ENCODE measurements around the gene SAPCD2. TPM values are rescaled to one million over a fixed set of nuclear protein-coding genes. Genes with fewer than 3 reads are reported as not detected.

SAPCD2 gene
- total and polyA plus RNA-seq, 2 donors from 2014 or later = 1.7 to 2.3 TPM

DNA sequence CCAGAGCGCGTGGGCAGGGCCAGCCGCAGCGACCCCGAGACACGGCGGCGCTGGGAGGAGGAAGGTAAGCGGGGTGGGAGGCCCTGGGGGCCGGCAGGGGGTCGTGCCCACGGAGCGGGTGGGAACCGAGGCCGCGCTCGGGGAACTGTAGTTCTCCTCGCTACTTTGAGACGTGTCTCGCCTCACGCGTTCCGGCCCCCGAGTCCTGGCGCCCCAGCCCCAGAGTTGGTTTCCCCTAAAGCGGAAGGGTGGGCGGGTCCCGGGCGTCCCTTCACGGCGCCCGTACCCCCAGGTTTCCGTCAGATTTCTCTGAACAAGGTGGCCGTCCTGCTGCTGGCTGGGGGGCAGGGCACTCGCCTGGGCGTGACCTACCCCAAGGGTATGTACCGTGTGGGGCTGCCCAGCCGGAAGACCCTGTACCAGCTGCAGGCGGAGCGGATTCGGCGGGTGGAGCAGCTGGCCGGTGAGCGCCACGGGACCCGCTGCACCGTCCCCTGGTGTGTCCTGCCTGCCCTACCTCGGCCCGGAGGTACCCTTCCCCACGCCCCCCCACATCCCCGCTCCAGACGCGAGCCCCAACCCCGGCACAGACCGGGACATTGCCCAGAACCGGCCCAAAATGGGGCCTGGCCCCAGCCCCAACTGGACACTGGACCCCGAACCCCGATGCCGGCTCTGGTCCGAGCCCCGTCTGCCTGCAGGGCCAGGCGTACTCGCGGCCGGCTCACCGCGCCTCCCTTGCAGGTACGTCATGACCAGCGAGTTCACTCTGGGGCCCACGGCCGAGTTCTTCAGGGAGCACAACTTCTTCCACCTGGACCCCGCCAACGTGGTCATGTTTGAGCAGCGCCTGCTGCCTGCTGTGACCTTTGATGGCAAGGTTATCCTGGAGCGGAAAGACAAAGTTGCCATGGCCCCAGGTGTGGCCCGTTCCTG is 7.7 kb upstream of the SAPCD2 start:
- TF ChIP-seq, protein P1, sequence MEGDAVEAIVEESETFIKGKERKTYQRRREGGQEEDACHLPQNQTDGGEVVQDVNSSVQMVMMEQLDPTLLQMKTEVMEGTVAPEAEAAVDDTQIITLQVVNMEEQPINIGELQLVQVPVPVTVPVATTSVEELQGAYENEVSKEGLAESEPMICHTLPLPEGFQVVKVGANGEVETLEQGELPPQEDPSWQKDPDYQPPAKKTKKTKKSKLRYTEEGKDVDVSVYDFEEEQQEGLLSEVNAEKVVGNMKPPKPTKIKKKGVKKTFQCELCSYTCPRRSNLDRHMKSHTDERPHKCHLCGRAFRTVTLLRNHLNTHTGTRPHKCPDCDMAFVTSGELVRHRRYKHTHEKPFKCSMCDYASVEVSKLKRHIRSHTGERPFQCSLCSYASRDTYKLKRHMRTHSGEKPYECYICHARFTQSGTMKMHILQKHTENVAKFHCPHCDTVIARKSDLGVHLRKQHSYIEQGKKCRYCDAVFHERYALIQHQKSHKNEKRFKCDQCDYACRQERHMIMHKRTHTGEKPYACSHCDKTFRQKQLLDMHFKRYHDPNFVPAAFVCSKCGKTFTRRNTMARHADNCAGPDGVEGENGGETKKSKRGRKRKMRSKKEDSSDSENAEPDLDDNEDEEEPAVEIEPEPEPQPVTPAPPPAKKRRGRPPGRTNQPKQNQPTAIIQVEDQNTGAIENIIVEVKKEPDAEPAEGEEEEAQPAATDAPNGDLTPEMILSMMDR (IDR thresholded peaks at IDR 0.05; ENCODE audit: borderline replicate concordance, extremely low read depth, insufficient read depth) = no peak

DNA sequence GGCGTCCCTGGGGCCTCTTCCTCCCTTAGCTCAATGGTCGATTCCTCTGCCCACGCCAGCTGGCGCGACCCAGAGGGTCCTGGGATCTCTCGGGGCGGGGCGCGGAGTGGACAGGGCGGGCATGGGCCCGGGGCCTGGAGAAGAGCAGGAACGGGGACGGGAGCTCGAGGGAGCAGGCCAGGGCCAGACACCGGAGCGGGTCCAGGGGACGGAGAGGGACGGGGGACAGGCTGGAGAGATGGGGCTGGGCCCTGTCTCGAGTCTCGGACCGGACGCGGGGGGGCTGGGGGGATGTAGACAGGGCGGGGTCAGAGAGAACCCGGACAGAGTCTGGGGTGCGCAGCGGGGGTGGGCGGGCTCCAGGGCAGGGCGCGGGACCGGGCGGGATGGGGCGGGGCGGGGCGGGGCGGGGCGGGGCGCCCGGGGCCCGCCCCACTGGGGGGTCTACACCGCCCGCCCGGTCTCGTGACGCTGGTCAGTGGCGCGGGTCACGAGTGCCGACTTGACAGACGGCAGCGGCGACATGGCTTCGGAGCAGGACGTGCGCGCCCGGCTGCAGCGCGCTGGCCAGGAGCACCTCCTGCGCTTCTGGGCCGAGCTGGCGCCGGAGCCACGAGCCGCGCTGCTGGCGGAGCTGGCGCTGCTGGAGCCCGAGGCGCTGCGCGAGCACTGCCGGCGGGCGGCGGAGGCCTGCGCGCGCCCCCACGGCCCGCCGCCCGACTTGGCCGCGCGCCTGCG is 6.8 kb upstream of the SAPCD2 start, which contains the start of gene UAP1L1:
UAP1L1 (plus strand) TSS at position 508 of the 738 bp plus-strand sequence; CDS start at position 524, 16 bp downstream.
- intact Hi-C loops (cut with DNase I) = no loop called here
- TF ChIP-seq, protein P1 (IDR thresholded peaks at IDR 0.05; ENCODE audit: borderline replicate concordance, extremely low read depth, insufficient read depth) = no peak
- H3K9me3 ChIP-seq (ENCODE audit: control insufficient read depth in 2 of 3, insufficient read depth in 1 of 3, low read length in 3 of 3) = no peaks in the 10 kb centered on the region
- H3K4me3 ChIP-seq (ENCODE audit: low read length in 3 of 3) = peak within 1 kb of the TSS in 2 of 3 donors; percentile 44 to 61
- FAIRE-seq = no peak
- H3K36me3 ChIP-seq (ENCODE audit: control insufficient read depth in 2 of 3, insufficient read depth in 3 of 3, low read length in 3 of 3) = peaks cover 0 to 14% (median 0%) of the 10 kb centered on the region in 3 donors
- H3K27me3 ChIP-seq (ENCODE audit: control insufficient read depth, insufficient read depth, low read length) = peaks cover 11% of the 10 kb centered on the region
- peak within 1 kb of the TSS in 2 of 3 donors; percentile 4 to 31 for H3K9ac ChIP-seq (ENCODE audit: low read length in 3 of 3)
- H3K4me1 ChIP-seq (ENCODE audit: control insufficient read depth in 2 of 3, insufficient read depth in 2 of 3, low read depth in 1 of 3, low read length in 3 of 3) = peaks cover 0 to 9% (median 0%) of the 10 kb centered on the region in 3 donors
- H3K27ac ChIP-seq (ENCODE audit: low read depth in 2 of 2, low read length in 2 of 2) = peak within 1 kb of the TSS in 1 of 2 donors; percentile 9
- peak; percentile 26 to 95 (median 62) for DNase-seq

More for the DNA sequence above, 7.7 kb upstream of the SAPCD2 start:
- Histone ChIP-seq H3K9me3 (ENCODE audit: control insufficient read depth in 2 of 3, insufficient read depth in 1 of 3, low read length in 3 of 3) (no peaks in the 10 kb centered on the region), H3K4me1 (ENCODE audit: control insufficient read depth in 2 of 3, insufficient read depth in 2 of 3, low read depth in 1 of 3, low read length in 3 of 3) (peaks cover 0 to 9% (median 0%) of the 10 kb centered on the region in 3 donors), H3K27me3 (ENCODE audit: control insufficient read depth, insufficient read depth, low read length) (peaks cover 11% of the 10 kb centered on the region), H3K4me3 (ENCODE audit: low read length in 3 of 3) (peak overlapping the region in 2 of 3 donors; percentile 44 to 61), H3K9ac (ENCODE audit: low read length in 3 of 3) (peak overlapping the region in 2 of 3 donors; percentile 4 to 31), H3K36me3 (ENCODE audit: control insufficient read depth in 2 of 3, insufficient read depth in 3 of 3, low read length in 3 of 3) (peaks cover 0 to 14% (median 3%) of the 10 kb centered on the region in 3 donors), H3K27ac (ENCODE audit: low read depth in 2 of 2, low read length in 2 of 2) (no peak overlapping the region)
- intact Hi-C loops (cut with DNase I) = no loop called here
- FAIRE-seq (no peak), DNase-seq (peak in 4 of 5 donors; percentile 16 to 86 (median 49))

DNA sequence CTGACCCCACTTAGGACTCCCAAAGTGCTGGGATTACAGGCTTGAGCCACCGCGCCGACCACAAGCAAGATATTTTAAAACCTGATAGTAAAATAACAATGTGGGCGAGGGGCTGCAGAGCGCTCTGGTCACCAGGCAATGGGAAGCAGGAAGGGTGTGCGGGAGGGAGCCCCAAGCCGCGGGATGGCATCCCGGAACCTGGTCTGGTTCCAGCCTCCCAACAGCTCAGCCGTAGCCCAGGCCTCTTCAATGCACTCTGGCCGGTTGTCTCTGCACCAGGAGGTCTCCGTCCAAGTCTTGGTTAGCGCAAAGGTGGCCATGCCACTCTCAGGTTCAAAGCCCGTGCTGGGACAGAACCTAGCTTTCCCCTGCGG is 6.3 kb upstream of the SAPCD2 start:
- Histone ChIP-seq H3K4me1 (ENCODE audit: control insufficient read depth in 2 of 3, insufficient read depth in 2 of 3, low read depth in 1 of 3, low read length in 3 of 3) (peaks cover 0 to 9% (median 0%) of the 10 kb centered on the region in 3 donors), H3K4me3 (ENCODE audit: low read length in 3 of 3) (no peak overlapping the region), H3K9ac (ENCODE audit: low read length in 3 of 3) (no peak overlapping the region), H3K36me3 (ENCODE audit: control insufficient read depth in 2 of 3, insufficient read depth in 3 of 3, low read length in 3 of 3) (peaks cover 0 to 11% (median 0%) of the 10 kb centered on the region in 3 donors), H3K27me3 (ENCODE audit: control insufficient read depth, insufficient read depth, low read length) (peaks cover 11% of the 10 kb centered on the region), H3K27ac (ENCODE audit: low read depth in 2 of 2, low read length in 2 of 2) (peak overlapping the region in 1 of 2 donors; percentile 9), H3K9me3 (ENCODE audit: control insufficient read depth in 2 of 3, insufficient read depth in 1 of 3, low read length in 3 of 3) (no peaks in the 10 kb centered on the region)
- DNase-seq (peak in 1 of 5 donors; percentile 81), FAIRE-seq (no peak)
- TF ChIP-seq, protein P1 (IDR thresholded peaks at IDR 0.05; ENCODE audit: borderline replicate concordance, extremely low read depth, insufficient read depth) = no peak
- intact Hi-C loops (cut with DNase I) = no loop called here
